NCI-H146 treated with DMSO at 0.1 percent for 48 hours (cell line): ENCODE measurements around the gene THYN1.

ENCODE experiments used
- DNase-seq: peaks from one replicate; lab custom pipeline; 2025; ENCODE audit not compliant: unreplicated experiment; lab: John Stamatoyannopoulos, UW

The THYN1 gene

GRCh38 chr11:134252346-134253187 is 585 bp downstream of the THYN1 start:
- peak; percentile 83 for DNase-seq

- no peak for DNase-seq
Measured at GRCh38 chr11:134250675-134251074, 2.5 kb downstream of the THYN1 start.

GRCh38 chr11:134250246-134250645 is 2.9 kb downstream of the THYN1 start:
- no peak for DNase-seq

- no peak for DNase-seq
Measured at GRCh38 chr11:134248910-134249480, 4.2 kb downstream of the THYN1 start.

GRCh38 chr11:134246678-134247077 is 6.5 kb downstream of the THYN1 start:
- no peak for DNase-seq

- no peak for DNase-seq
Measured at GRCh38 chr11:134246100-134246499, 7.1 kb downstream of the THYN1 start.

- DNase-seq: no peak
Measured at GRCh38 chr11:134245434-134245833, 7.7 kb downstream of the THYN1 start.

- no peak for DNase-seq
Measured at GRCh38 chr11:134244593-134244992, 8.6 kb downstream of the THYN1 start.

GRCh38 chr11:134243913-134244312 is 9.2 kb downstream of the THYN1 start:
- DNase-seq: no peak

- DNase-seq: peak; percentile 76
Measured at GRCh38 chr11:134242376-134242775, 10.8 kb downstream of the THYN1 start.

GRCh38 chr11:134240592-134240991 is 12.6 kb downstream of the THYN1 start:
- DNase-seq: no peak

GRCh38 chr11:134238956-134239355 is 14.2 kb downstream of the THYN1 start:
- DNase-seq: no peak

- DNase-seq: no peak
Measured at GRCh38 chr11:134237557-134237922, 15.6 kb downstream of the THYN1 start.

GRCh38 chr11:134236834-134237556 is 16.2 kb downstream of the THYN1 start:
- no peak for DNase-seq

GRCh38 chr11:134235399-134235798 is 17.8 kb downstream of the THYN1 start:
- DNase-seq: no peak

- DNase-seq: no peak
Measured at GRCh38 chr11:134233729-134234179, 19.4 kb downstream of the THYN1 start.

- DNase-seq: no peak
Measured at GRCh38 chr11:134231958-134232659, 21.0 kb downstream of the THYN1 start.

GRCh38 chr11:134230339-134230738 is 22.8 kb downstream of the THYN1 start:
- no peak for DNase-seq

GRCh38 chr11:134229126-134229790 is 23.9 kb downstream of the THYN1 start:
- no peak for DNase-seq

GRCh38 chr11:134228625-134229024 is 24.5 kb downstream of the THYN1 start:
- DNase-seq: no peak

- no peak for DNase-seq
Measured at GRCh38 chr11:134226806-134227325, 26.3 kb downstream of the THYN1 start.
